ENCODE results near the gene LYPD4.

Gene LYPD4

DNA sequence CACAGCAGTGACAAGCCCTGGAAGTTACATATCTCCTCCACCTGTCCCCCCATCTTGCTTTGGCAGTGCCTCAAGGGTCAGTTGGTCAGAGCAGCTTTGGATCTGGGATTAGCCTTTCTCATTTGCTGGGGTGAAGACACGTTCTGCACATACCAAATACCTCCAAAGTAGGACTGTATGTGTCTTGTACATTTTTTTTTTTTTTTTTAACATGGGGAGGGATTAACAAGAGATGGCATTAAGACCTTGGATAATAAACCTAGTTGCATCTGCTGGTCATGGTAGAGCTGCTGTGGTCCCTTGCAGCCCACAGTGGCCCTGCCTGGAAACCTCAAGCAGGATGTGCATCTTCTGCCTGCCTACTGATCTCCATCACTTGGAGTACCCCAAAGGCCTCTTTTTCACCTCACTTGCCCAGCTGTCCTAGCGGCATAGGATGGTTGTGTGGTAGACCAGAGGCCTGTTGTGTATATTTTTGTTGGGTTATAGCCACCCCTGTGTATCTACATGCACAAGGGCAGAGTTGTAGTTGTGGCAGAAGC lies 18.0 kb upstream of the LYPD4 start:
- Histone ChIP-seq H3K9ac (ENCODE audit: low read length) (no peak overlapping the region; the same call in 1 of the 2 replicates), H3K4me3 (ENCODE audit: low read length) (no peak overlapping the region), H3K4me2 (ENCODE audit: low read depth, low read length) (peak overlapping the region; percentile 87), H3K9me3 (replicated peaks; ENCODE audit: insufficient read depth, low read length) (no peaks in the 10 kb centered on the region), H4K20me1 (ENCODE audit: insufficient read depth, low read length) (peaks cover 20% of the 10 kb centered on the region), H3K27me3 (replicated peaks; ENCODE audit: insufficient read depth, low read length) (no peaks in the 10 kb centered on the region), H3K9me2 (replicated peaks; ENCODE audit: insufficient read depth, low read length) (no peaks in the 10 kb centered on the region), H3F3A (ENCODE audit: insufficient read depth, low read length) (peaks cover 40% of the 10 kb centered on the region), H3K27ac (ENCODE audit: low read length) (no peak overlapping the region), H3K36me3 (replicated peaks; ENCODE audit: insufficient read depth, low read length) (peaks cover 12% of the 10 kb centered on the region; the same call in 1 of the 2 replicates), H2AFZ (ENCODE audit: low read length) (no peak overlapping the region), H3K79me2 (ENCODE audit: low read length) (peaks cover 73% of the 10 kb centered on the region), H3K4me1 (ENCODE audit: low read length) (peaks cover 57% of the 10 kb centered on the region)
- TF ChIP-seq, protein P1, sequence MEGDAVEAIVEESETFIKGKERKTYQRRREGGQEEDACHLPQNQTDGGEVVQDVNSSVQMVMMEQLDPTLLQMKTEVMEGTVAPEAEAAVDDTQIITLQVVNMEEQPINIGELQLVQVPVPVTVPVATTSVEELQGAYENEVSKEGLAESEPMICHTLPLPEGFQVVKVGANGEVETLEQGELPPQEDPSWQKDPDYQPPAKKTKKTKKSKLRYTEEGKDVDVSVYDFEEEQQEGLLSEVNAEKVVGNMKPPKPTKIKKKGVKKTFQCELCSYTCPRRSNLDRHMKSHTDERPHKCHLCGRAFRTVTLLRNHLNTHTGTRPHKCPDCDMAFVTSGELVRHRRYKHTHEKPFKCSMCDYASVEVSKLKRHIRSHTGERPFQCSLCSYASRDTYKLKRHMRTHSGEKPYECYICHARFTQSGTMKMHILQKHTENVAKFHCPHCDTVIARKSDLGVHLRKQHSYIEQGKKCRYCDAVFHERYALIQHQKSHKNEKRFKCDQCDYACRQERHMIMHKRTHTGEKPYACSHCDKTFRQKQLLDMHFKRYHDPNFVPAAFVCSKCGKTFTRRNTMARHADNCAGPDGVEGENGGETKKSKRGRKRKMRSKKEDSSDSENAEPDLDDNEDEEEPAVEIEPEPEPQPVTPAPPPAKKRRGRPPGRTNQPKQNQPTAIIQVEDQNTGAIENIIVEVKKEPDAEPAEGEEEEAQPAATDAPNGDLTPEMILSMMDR (IDR thresholded peaks at IDR 0.05; ENCODE audit: low read length): no peak
- no peak for TF ChIP-seq EZH2 (optimal IDR thresholded peaks at IDR 0.05; ENCODE audit: low read depth, low read length)
- no peak for TF ChIP-seq EZH2phosphoT487 (IDR thresholded peaks at IDR 0.05; ENCODE audit: low read length)
- no peak for DNase-seq

DNA sequence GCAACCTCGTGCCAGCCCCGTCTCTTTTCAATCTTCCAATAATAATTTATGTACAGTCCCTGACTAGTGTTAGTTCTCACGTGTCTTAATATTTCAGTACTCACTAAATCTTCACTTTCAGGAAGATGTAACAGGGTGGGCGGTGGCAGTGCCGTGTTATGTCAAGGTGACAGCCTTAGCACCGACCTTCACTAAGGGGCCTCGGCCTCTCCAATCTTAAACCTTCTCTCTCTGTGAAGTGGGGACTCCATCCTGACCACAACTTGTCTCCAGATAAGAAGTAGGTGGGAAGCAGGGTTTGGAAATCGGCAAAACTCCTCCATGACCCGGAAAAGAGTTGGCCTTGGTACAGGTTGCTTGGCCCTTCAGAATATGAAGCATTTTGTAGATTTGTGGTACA lies 17.4 kb upstream of the LYPD4 start:
- Histone ChIP-seq H3K4me2 (ENCODE audit: low read depth, low read length) (peak overlapping the region; percentile 87), H3K9ac (ENCODE audit: low read length) (peak overlapping the region; percentile 99; the same call in 1 of the 2 replicates), H3K27ac (ENCODE audit: low read length) (no peak overlapping the region), H3K4me1 (ENCODE audit: low read length) (peaks cover 50% of the 10 kb centered on the region), H2AFZ (ENCODE audit: low read length) (no peak overlapping the region), H3K9me3 (replicated peaks; ENCODE audit: insufficient read depth, low read length) (no peaks in the 10 kb centered on the region), H3F3A (ENCODE audit: insufficient read depth, low read length) (peaks cover 34% of the 10 kb centered on the region), H4K20me1 (ENCODE audit: insufficient read depth, low read length) (peaks cover 18% of the 10 kb centered on the region), H3K36me3 (replicated peaks; ENCODE audit: insufficient read depth, low read length) (peaks cover 12% of the 10 kb centered on the region; the same call in 1 of the 2 replicates), H3K79me2 (ENCODE audit: low read length) (peaks cover 66% of the 10 kb centered on the region), H3K27me3 (replicated peaks; ENCODE audit: insufficient read depth, low read length) (no peaks in the 10 kb centered on the region), H3K9me2 (replicated peaks; ENCODE audit: insufficient read depth, low read length) (no peaks in the 10 kb centered on the region), H3K4me3 (ENCODE audit: low read length) (peak overlapping the region; percentile 97; the same call in 1 of the 2 replicates)
- TF ChIP-seq, protein P1 (IDR thresholded peaks at IDR 0.05; ENCODE audit: low read length): no peak
- no peak for TF ChIP-seq EZH2 (optimal IDR thresholded peaks at IDR 0.05; ENCODE audit: low read depth, low read length)
- no peak for TF ChIP-seq EZH2phosphoT487 (IDR thresholded peaks at IDR 0.05; ENCODE audit: low read length)
- DNase-seq: no peak

DNA sequence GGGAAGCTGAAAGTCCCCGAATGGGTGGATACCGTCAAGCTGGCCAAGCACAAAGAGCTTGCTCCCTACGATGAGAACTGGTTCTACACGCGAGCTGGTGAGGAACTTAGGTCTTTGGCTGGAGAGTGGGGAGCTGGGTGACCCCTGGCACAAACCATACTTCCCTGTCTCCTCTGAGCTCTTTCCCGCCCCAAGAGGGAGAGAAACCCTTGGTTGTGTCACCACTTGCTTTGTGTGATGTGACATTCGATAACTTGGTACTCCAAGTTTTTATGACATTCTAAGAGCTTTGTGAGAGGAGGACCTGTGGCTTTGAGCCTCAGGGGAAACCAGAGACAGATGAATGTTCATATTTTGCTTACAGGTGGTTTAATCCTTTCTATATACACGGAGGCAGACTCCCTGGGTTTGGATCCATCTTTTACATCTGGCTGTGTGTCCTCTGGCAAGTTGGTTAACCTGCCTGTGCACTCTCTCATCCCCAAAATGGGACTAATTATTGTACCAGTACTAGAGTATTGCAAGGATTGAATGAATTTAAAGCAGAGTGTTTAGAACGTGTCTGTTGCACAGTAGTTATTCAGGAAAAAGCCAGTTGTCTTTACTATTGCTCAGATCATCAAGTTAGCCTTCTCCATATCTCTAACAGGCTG lies 16.8 kb upstream of the LYPD4 start:
- Histone ChIP-seq H3K4me1 (ENCODE audit: low read length) (peaks cover 47% of the 10 kb centered on the region), H3K9ac (ENCODE audit: low read length) (peak overlapping the region; percentile 99), H3K4me3 (ENCODE audit: low read length) (peak overlapping the region; percentile 97), H3F3A (ENCODE audit: insufficient read depth, low read length) (peaks cover 29% of the 10 kb centered on the region), H3K4me2 (ENCODE audit: low read depth, low read length) (peak overlapping the region; percentile 87), H3K9me3 (replicated peaks; ENCODE audit: insufficient read depth, low read length) (no peaks in the 10 kb centered on the region), H3K9me2 (replicated peaks; ENCODE audit: insufficient read depth, low read length) (no peaks in the 10 kb centered on the region), H3K79me2 (ENCODE audit: low read length) (peaks cover 60% of the 10 kb centered on the region), H4K20me1 (ENCODE audit: insufficient read depth, low read length) (peaks cover 14% of the 10 kb centered on the region), H3K27ac (ENCODE audit: low read length) (peak overlapping the region; percentile 65; the same call in 1 of the 2 replicates), H3K36me3 (replicated peaks; ENCODE audit: insufficient read depth, low read length) (peaks cover 12% of the 10 kb centered on the region; the same call in 1 of the 2 replicates), H3K27me3 (replicated peaks; ENCODE audit: insufficient read depth, low read length) (no peaks in the 10 kb centered on the region), H2AFZ (ENCODE audit: low read length) (no peak overlapping the region)
- no peak for DNase-seq
- TF ChIP-seq EZH2phosphoT487 (IDR thresholded peaks at IDR 0.05; ENCODE audit: low read length): no peak
- TF ChIP-seq, protein P1 (IDR thresholded peaks at IDR 0.05; ENCODE audit: low read length): no peak
- TF ChIP-seq EZH2 (optimal IDR thresholded peaks at IDR 0.05; ENCODE audit: low read depth, low read length): no peak
